Caki2 (cell line): Measurements from ENCODE around the gene FAP. TPM values are rescaled to one million over a fixed set of nuclear protein-coding genes. Genes with fewer than 3 reads are reported as not detected.

Source experiments
- DNase-seq: peaks from one replicate; pipeline ENCODE4 v3.0.0-alpha.2; 2015; ENCODE audit warnings: low read depth
- in situ Hi-C: cut with HindIII; loops from 2 replicates; pipeline ENCODE4 v1.10.0; 2016; ENCODE audit warnings: low sequenced_read_pairs, low pct_unique_long_range_greater_than_20kb, mixed read lengths
- total RNA-seq: library from RNA; depleted of rRNA; stranded (reverse); fragments of >200 nt; shearing (Covaris generic); gene quantifications from 2 replicates; pipeline ENCODE4 v1.2.3, GENCODE V29; 2014; ENCODE audit warnings: low replicate concordance; rRNA removed

The FAP gene
- total RNA-seq, result not detected in 2 replicates

DNA sequence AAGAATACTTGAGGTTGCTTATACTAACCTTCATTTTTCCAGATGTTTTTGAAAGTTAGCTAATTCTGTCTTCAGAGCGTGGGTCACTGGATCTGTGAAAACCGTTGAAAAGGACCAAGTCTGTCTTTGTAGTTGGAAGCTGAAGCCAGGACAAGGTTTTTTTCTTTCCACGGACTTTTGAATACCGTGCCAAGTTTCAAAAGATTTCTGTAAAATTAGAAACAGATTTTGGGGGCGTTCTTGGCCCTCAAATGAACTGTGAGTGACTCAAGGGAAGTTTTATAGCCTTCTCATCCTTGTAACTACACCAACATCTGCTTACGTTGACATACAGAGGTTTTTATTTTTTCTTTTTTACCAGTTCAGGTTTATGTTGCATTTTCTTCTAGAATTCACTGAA, at the start of gene FAP:
FAP (minus strand) TSS at position 152 of the 400 bp plus-strand sequence; CDS start at position 34, 118 bp downstream.
- DNase-seq, result no peak
- in situ Hi-C loops, result no loop called here

- in situ Hi-C loops, result no loop called here
- no peak for DNase-seq
Measured at GRCh38 chr2:162291748-162292147, 48.5 kb upstream of the FAP start.

DNA sequence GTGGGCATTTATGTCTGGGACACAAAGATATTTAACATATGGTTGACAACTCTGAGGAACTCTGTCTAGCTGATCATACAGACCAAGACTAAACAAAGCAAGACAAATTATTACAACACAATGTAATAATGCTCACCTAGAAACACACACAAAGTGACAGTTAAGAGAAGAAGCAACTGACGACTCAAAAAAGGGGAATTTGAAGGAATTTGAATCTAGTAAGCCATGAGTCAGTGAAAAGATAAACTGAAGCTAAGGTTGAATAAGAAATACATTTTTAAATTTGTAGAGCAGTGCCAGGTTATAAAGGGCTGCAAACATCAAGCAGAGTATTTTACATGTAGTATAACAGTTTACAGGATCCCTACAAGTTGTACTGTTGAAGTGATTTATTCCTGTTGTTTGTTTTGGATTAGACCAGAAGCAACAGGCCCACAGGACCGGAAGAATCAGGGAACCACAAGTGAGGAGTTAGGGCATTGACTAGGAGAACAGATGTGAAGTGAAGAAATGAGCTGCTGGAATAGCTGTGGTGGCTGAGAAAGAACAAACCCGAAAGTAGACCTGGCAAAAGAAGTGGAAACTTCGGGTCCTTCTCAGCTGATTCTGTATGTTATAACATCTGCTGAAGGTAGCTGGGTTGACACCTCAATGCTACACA, 39.6 kb upstream of the FAP start:
- no peak for DNase-seq
- in situ Hi-C loops, result no loop called here

DNA sequence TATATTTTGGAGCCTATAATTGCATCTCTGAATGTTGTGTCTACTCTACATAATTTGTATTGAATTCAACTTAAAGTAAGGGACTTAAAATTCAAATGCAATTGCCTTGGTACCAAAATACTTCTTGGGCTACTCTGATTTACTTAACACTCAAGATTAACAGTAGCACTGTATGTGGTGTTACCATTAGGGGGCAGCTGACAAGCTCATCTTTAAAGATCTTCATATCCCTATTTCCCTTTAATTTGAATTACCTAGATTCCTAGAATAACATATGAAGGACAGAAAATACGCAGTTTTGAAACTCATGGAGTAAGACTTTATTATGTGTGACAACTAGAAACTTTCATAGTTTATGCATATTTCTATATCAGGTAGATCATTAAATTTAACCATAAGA, 37.4 kb upstream of the FAP start:
- in situ Hi-C loops, result no loop called here
- DNase-seq, result no peak

- no peak for DNase-seq
- in situ Hi-C loops, result no loop called here
Measured at GRCh38 chr2:162277381-162277780, 34.1 kb upstream of the FAP start.

GRCh38 chr2:162267996-162268395, 24.8 kb upstream of the FAP start:
- DNase-seq, result no peak
- in situ Hi-C loops, result no loop called here

DNA sequence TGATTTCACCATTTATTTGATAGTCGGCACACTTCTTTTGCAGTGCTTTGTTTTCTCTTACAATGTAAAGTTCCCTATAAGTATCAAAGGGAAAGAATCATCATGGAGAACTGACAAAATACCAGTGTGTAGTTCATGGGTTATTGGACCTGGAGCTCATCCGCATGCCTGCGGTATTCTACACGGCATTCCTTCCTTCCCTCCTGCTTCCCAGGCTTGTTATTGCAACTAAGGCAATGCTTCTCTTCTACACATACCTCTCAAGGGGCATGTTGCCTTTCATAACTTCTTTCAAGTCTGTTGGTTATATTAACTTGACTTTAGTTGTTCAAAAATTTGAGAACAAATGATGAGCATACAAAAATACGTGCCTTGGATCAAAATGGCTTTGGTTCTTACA, 24.3 kb upstream of the FAP start:
- no peak for DNase-seq
- in situ Hi-C loops, result no loop called here

- no peak for DNase-seq
- in situ Hi-C loops, result no loop called here
Measured at GRCh38 chr2:162266460-162266760, 23.2 kb upstream of the FAP start.

DNA sequence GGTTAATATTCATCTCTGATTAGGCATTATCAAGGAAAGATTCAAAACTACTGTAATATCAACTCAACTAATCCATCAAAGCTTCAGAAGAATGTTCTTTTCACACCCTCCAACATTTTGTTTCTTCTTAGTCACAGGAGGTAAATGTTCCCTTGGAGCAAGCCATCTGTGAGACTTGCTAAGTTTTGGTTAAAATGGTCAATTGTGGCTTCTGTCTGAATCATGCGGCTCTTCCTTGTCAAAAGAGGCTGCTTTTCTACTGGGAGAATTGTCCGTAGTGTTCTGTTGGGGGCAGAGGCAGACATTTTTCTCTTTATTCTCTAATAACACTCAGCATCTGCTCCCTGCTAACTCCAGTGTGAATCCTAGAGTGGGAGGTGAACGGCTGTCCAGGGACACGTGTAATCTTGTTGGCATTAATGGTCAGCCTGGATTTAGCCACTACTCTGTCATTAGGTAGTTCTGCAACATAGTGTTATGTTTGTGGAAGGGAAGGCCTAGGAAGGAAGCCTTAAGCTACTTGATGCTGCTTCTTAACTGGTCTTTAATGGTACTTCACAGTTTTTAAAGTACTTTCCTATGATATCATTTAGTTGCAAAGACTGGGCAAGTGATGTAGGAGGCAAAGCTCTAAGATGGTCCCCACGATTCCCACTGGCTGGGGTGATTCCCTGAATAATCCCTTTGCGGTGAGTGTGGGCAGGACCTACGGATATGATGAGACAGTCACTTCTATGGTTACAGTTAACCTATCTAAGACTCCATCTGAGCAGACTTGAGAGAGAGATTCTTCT, 22.6 kb upstream of the FAP start:
- in situ Hi-C loops, result no loop called here

GRCh38 chr2:162261032-162261945, 18.0 kb upstream of the FAP start:
- in situ Hi-C loops, result no loop called here
- DNase-seq, result no peak

More for the DNA sequence above, 22.6 kb upstream of the FAP start:
- DNase-seq, result no peak

- DNase-seq, result no peak
- in situ Hi-C loops, result no loop called here
Measured at GRCh38 chr2:162258686-162259085, 15.4 kb upstream of the FAP start.

DNA sequence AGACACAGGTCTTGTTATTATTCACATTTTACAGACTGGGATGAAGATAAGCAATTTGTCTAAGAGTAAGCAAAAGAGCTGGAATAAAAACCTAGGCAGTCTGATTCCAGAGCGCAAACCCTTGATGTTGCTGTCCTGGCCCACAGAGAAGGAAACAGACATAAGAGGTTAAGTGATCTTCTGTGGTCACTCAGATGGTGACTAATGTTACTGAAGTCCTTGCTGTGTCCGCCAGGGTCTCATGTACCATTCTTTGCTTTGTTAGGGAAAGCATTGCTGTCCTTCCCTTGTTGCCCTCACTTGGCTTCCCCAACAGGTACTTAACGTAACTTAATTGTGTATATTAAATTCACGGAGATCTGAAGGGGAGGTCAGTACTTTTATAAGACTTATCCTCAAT, 14.9 kb upstream of the FAP start:
- in situ Hi-C loops, result no loop called here
- DNase-seq, result no peak

GRCh38 chr2:162257425-162257824, 14.2 kb upstream of the FAP start:
- in situ Hi-C loops, result no loop called here
- no peak for DNase-seq

- DNase-seq, result no peak
- in situ Hi-C loops, result no loop called here
Measured at GRCh38 chr2:162256591-162256991, 13.3 kb upstream of the FAP start.

DNA sequence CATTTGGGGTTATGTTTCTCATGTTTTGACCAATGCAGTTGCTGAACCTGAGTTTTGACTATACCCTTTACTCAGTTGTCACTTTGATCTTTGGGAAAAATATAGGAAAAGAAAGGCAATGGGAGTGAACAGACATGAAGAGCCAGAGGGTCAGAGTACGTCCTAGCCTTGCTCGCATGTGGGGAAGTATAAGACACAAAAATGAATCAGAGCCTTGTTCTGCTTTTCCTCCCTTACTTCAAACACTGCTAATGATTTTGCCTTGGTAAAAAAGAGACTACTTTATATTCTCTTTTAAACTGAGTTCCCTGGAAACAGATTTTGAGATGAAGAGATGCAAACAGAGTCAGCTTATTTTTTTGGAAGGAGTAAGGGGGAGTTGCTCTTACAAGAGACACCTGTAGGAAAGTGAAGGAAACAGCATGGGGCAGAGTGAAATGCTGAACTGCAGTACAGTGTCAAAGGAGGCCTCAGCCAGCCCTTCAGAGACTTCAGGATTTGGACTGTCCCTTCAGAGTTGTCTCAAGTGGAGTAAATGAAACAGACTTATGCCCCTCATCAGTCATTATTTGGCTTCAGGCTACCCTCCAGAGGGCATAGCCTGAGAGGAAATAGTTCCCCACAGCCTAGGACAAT, 11.1 kb upstream of the FAP start:
- in situ Hi-C loops, result no loop called here
- no peak for DNase-seq

- in situ Hi-C loops, result no loop called here
- no peak for DNase-seq
Measured at GRCh38 chr2:162253435-162253834, 10.2 kb upstream of the FAP start.

DNA sequence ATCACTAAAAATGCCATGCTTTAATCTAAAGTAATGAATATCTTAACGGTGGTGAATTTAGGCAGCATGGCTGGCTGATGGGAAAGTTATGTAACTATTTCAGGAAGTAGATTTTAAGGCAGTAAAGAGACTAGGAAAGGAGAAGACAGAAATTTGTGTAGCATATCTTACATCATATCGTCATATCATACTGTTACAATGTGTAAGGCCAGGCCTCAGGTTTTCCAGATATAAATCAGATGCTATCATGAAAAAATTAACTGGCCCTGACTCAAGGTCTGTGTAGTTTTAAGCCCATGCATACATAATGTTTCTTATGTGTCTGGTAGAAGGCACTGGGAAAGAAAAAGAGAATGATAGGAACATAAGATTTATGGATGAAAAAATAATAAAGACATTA, 8.9 kb upstream of the FAP start:
- in situ Hi-C loops, result no loop called here
- DNase-seq, result no peak

GRCh38 chr2:162245781-162246180, 2.5 kb upstream of the FAP start:
- no peak for DNase-seq
- in situ Hi-C loops, result no loop called here

DNA sequence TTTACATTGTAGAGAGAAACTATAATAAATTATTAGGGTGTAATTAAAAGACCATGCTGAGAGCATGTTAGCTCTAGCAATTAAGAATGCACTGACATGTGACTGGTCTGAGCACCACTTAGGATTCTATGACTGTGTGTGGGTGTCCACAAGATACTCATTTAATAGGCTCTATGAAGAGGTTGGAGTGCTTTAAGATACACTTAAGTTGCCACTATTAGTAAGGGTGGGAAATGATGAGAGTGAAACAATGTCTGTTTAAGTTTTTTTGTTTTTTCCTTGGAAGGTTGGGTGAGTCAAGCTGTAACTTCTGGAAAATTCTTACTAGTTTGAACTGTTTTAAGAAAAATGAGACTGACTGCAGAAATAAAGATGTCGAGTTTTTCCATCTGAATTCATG, 1.8 kb upstream of the FAP start:
- no peak for DNase-seq
- in situ Hi-C loops, result no loop called here
